HepG2 (cell line): ENCODE data around the gene NLRP6. TPM values are rescaled to one million over a fixed set of nuclear protein-coding genes. Genes with fewer than 3 reads are reported as not detected.
A peak's percentile ranks its signal among the peaks of the same experiment; 100 is the strongest.

Source experiments
- ATAC-seq: fragments of 200-7000 bp; cut with Tn5 transposase; 3 replicates; pipeline ENCODE4 v1.9.1; 2020; ENCODE audit warnings: mild to moderate bottlenecking, moderate library complexity
- BruUV-seq: library from RNA; stranded (reverse); fragments of 400-500 nt; replicated peaks from 2 replicates; lab custom pipeline; 2021; lab: Mats Ljungman, UMichigan
- CTCF ChIA-PET: fragments of 300-600 bp; formaldehyde crosslinking; extraction: SDS; loops from one replicate; lab custom pipeline; 2021; ENCODE audit warnings: low total read pairs, inconsistent platforms, low intra/inter-chr PET ratio; lab: Yijun Ruan, JAX
- POLR2A ChIA-PET: fragments of 350-600 bp; sonication (Branson Sonifier 250); formaldehyde crosslinking; loops from one replicate; lab custom pipeline; 2020; ENCODE audit warnings: antibody characterized with exemption, inconsistent platforms; lab: Yijun Ruan, JAX
- DNase-seq: peaks from one replicate; pipeline ENCODE4 v3.0.0-alpha.2; 2015; ENCODE audit warnings: low spot score
- FAIRE-seq: peaks from 3 replicates; lab custom pipeline; 2011; peaks lifted over from hg19 to GRCh38; lab: Jason Lieb, UNC
- H2AFZ ChIP-seq: one replicate; pipeline ENCODE4 v1.6.1; 2011; ENCODE audit warnings: low read length, inconsistent platforms
- H3K27ac ChIP-seq: fragments of 300-600 bp; 3 replicates; pipeline ENCODE4 v1.8.0; 2011; ENCODE audit warnings: mixed run types, mild to moderate bottlenecking, mixed read lengths, low read length, inconsistent platforms; ENCODE audit not compliant: insufficient read depth; ENCODE audit errors: extremely low read length
- H3K27me3 ChIP-seq, 2 experiments: fragments of 200-600 bp in 1 of 2; 2 replicates in 1 of 2; 3 replicates in 1 of 2; pipeline versions ENCODE4 v1.6.0 to v1.8.0; 2011; ENCODE audit warnings: low read length in 2 of 2, mild to moderate bottlenecking in 2 of 2, moderate library complexity in 2 of 2, inconsistent platforms in 1 of 2; ENCODE audit not compliant: insufficient read depth in 2 of 2, control insufficient read depth in 1 of 2
- H3K36me3 ChIP-seq, 2 experiments: fragments of 200-600 bp in 1 of 2; replicated peaks in 1 of 2; 2 replicates in 1 of 2; 3 replicates in 1 of 2; pipeline versions ENCODE4 v1.5.1 to v1.8.0; 2011; ENCODE audit warnings: low read length in 2 of 2, inconsistent platforms in 1 of 2; ENCODE audit not compliant: insufficient read depth in 2 of 2, control insufficient read depth in 1 of 2
- H3K4me1 ChIP-seq: 2 replicates; pipeline ENCODE4 v1.5.1; 2012; ENCODE audit warnings: low read length, inconsistent platforms; ENCODE audit not compliant: insufficient read depth
- H3K4me2 ChIP-seq: 2 replicates; pipeline ENCODE4 v1.6.0; 2011; ENCODE audit warnings: low read depth, low read length, inconsistent platforms
- H3K4me3 ChIP-seq, 3 experiments: fragments of 200-600 bp in 1 of 3; sonication (generic), shearing (Covaris generic) in 1 of 3; replicated peaks in 1 of 3; 2 replicates each; pipeline ENCODE4 v1.5.1; 2011 to 2016; ENCODE audit warnings: low read length in 3 of 3, inconsistent platforms in 2 of 3, low read depth in 2 of 3, mild to moderate bottlenecking in 2 of 3, control low read depth in 1 of 3, mixed read lengths in 1 of 3; ENCODE audit not compliant: insufficient read depth in 1 of 3
- H3K79me2 ChIP-seq: one replicate; pipeline ENCODE4 v1.6.1; 2011; ENCODE audit warnings: low read length, inconsistent platforms; ENCODE audit not compliant: insufficient read depth
- H3K9ac ChIP-seq: 2 replicates; pipeline ENCODE4 v1.6.0; 2011; ENCODE audit warnings: mild to moderate bottlenecking, low read depth, low read length, inconsistent platforms; ENCODE audit not compliant: insufficient read depth
- H3K9me3 ChIP-seq: 2 replicates; pipeline ENCODE4 v1.5.1; 2012; ENCODE audit warnings: mild to moderate bottlenecking, low read length
- H4K20me1 ChIP-seq: 2 replicates; pipeline ENCODE4 v1.6.0; 2011; ENCODE audit warnings: inconsistent platforms, mild to moderate bottlenecking, low read length, moderate library complexity; ENCODE audit not compliant: insufficient read depth
- AKAP8 ChIP-seq: sonication (generic); formaldehyde crosslinking; IDR thresholded peaks from 2 replicates; pipeline ENCODE4 v1.5.1; 2020; ENCODE audit warnings: mild to moderate bottlenecking, missing genetic modification reagents
- ATF7 ChIP-seq, 2 experiments: fragments of 450-650 bp in 1 of 2; sonication (generic) in 1 of 2; formaldehyde crosslinking in 1 of 2; IDR thresholded peaks; 2 replicates each; pipeline versions ENCODE4 v1.4.0 to v1.6.1; 2016 to 2020; ENCODE audit warnings: antibody characterized with exemption in 1 of 2, mild to moderate bottlenecking in 1 of 2, missing genetic modification reagents in 1 of 2
- GFI1 ChIP-seq: sonication (generic); formaldehyde crosslinking; IDR thresholded peaks from 2 replicates; pipeline ENCODE4 v1.5.0; 2020; ENCODE audit warnings: missing genetic modification reagents, mild to moderate bottlenecking, borderline replicate concordance
- MAFF ChIP-seq: IDR thresholded peaks from 2 replicates; pipeline ENCODE4 v1.6.1; 2011; ENCODE audit warnings: low read depth, low read length, improper control_type of control experiment
- NCOR1 ChIP-seq: fragments of 200-600 bp; sonication (generic); IDR thresholded peaks from 2 replicates; pipeline ENCODE4 v1.7.0; 2017; ENCODE audit warnings: antibody characterized with exemption, low read length, borderline replicate concordance
- NR2C2 ChIP-seq: sonication (generic); formaldehyde crosslinking; IDR thresholded peaks from 2 replicates; pipeline ENCODE4 v1.4.0; 2020; ENCODE audit warnings: missing genetic modification reagents, mild to moderate bottlenecking, moderate library complexity, borderline replicate concordance
- NR2F6 ChIP-seq, 2 experiments: IDR thresholded peaks; 2 replicates each; pipeline ENCODE4 v1.6.1; 2016; ENCODE audit warnings: antibody characterized with exemption in 1 of 2, mild to moderate bottlenecking in 1 of 2
- SIX4 ChIP-seq: sonication (generic); formaldehyde crosslinking; IDR thresholded peaks from 2 replicates; pipeline ENCODE4 v1.4.0; 2020; ENCODE audit warnings: missing genetic modification reagents
- ZNF660 ChIP-seq: sonication (generic); formaldehyde crosslinking; IDR thresholded peaks from 2 replicates; pipeline ENCODE4 v1.5.1; 2020; ENCODE audit warnings: mild to moderate bottlenecking, low read depth, missing genetic modification reagents, borderline replicate concordance
- WGBS: methylation state at CpG from one replicate; pipeline ENCODE4 v1.1.6; 2017; ENCODE audit warnings: low lambda C conversion rate; 5-methylcytosine and 5-hydroxymethylcytosine counted together
- in situ Hi-C: cut with HindIII; loops from 2 replicates; pipeline ENCODE4 v1.10.0; 2017; ENCODE audit warnings: low pct_unique_long_range_greater_than_20kb; ENCODE audit not compliant: extremely low pct_ligation_motif_present
- intact Hi-C: fragments of 100-400 bp; cut with micrococcal nuclease; formaldehyde crosslinking; loops from one replicate; pipeline ENCODE4 v1.10.0; 2022; ENCODE audit not compliant: unreplicated experiment
- polyA plus RNA-seq, 8 experiments: library from polyadenylated mRNA; depleted of rRNA in 3 of 8; stranded (reverse) in 7 of 8; unstranded in 1 of 8; fragments of >200 nt; fragmentation: Illumina TruSeq in 4 of 8; extraction: Trizol in 4 of 8; gene quantifications; 2 replicates each; pipeline versions ENCODE4 v1.2.1 to v1.2.3, GENCODE V29; 2011 to 2016; ENCODE audit warnings: low read depth in 4 of 8, missing spikeins in 1 of 8, mixed read lengths in 1 of 8; ENCODE audit not compliant: insufficient read depth in 1 of 8
- total RNA-seq, 5 experiments: library from RNA; depleted of rRNA; stranded (reverse); fragments of >200 nt; fragmentation: Illumina TruSeq; extraction: Trizol; gene quantifications; 2 replicates each; pipeline ENCODE4 v1.2.3, GENCODE V29; 2016; ENCODE audit warnings: low read depth in 1 of 5
- TF ChIP-seq, protein P1 (sequence below): sonication (generic); formaldehyde crosslinking; IDR thresholded peaks from 2 replicates; pipeline ENCODE4 v1.8.1; 2023; ENCODE audit warnings: mild to moderate bottlenecking, inconsistent platforms, moderate library complexity, missing genetic modification reagents, borderline replicate concordance

NLRP6 gene
- total and polyA plus RNA-seq, 2 of the 13 experiments (the other 11 are each of a cell fraction or from before 2014, with no cell fraction given) = not detected

DNA sequence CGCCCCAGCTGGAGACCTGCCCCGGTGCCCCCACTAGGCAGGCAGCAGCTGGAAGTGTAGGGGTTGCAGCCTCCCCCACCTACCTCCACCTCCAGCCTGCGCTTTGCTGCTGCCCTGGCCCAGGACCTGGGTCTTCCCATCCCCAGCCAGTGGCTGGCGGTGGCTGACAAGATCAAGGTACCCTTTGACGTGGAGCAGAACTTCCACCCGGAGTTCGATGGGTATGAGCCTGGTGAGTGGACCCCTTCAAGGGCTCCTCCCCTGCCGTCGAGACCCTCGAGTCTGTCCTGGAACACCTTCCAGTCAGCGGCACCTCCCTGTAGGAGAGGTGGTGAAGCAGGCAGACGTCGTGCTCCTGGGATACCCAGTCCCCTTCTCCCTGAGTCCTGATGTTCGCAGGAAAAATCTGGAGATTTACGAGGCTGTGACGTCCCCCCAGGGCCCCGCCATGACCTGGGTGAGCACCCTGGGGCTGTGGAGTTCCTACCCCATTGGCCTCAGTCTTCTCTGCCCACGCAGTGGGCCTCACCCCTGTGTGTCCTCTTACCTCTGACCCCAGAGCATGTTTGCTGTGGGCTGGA lies 15.2 kb downstream of the NLRP6 start (continued):
- no peak for TF ChIP-seq GFI1 (CRISPR knock-in tag)
- no peak for TF ChIP-seq NR2F6 (IDR thresholded peaks at IDR 0.05)
- no peak for TF ChIP-seq NR2F6 (CRISPR knock-in tag; IDR thresholded peaks at IDR 0.05)
- no peak for TF ChIP-seq NCOR1
- TF ChIP-seq ATF7 (IDR thresholded peaks at IDR 0.05) = no peak
- no peak for TF ChIP-seq ATF7 (CRISPR knock-in tag; IDR thresholded peaks at IDR 0.05)
- TF ChIP-seq SIX4 (CRISPR knock-in tag) = no peak
- TF ChIP-seq, protein P1, sequence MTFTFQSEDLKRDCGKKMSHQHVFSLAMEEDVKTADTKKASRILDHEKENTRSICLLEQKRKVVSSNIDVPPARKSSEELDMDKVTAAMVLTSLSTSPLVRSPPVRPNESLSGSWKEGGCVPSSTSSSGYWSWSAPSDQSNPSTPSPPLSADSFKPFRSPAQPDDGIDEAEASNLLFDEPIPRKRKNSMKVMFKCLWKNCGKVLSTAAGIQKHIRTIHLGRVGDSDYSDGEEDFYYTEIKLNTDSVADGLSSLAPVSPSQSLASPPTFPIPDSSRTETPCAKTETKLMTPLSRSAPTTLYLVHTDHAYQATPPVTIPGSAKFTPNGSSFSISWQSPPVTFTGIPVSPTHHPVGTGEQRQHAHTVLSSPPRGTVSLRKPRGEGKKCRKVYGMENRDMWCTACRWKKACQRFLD (CRISPR knock-in tag) = no peak
- TF ChIP-seq, all 625 proteins: peak for 0

DNA sequence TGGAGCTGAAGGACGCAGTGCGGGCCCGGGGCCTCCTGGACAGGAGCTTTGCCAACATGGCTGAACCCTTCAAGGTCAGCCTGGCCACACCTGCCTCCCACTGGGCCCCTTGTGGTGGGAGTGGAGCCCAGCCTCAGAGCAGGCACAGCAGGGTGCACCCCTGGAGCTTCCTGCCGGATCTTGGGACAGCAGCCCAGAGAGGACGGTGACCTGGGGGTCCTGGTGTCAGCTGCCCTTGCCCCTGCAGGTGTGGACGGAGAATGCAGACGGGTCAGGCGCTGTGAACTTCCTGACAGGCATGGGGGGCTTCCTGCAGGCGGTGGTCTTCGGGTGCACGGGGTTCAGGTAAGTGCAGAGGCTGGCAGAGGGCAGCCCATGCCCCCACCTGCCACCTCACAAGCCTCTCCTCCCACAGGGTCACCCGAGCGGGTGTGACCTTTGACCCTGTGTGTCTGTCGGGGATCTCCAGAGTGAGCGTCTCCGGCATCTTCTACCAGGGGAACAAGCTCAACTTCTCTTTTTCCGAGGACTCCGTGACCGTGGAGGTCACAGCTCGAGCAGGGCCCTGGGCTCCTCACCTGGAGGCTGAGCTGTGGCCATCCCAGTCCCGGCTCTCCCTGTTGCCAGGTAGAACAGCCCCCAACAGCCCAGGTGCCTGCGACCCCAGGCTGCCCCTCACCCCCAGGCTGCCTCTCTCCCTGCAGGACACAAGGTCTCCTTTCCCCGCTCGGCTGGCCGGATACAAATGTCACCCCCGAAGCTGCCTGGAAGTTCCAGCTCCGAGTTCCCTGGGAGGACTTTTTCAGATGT lies 15.8 kb downstream of the NLRP6 start:
- ATAC-seq (no peak), FAIRE-seq (no peak)
- no peak overlapping the region for H3K9ac ChIP-seq
- peaks cover 9 to 12% of the 10 kb centered on the region in 2 experiments for H3K27me3 ChIP-seq
- H3K36me3 ChIP-seq = 0 out of 5 replicates have a peak, but pooled peaks cover 0 to 2% of the 10 kb centered on the region in 2 experiments
- H3K4me1 ChIP-seq = peaks cover 29% of the 10 kb centered on the region
- in situ Hi-C loops = no loop called here
- no peak for TF ChIP-seq ZNF660
- TF ChIP-seq AKAP8 (CRISPR knock-in tag) = no peak
- no peak for TF ChIP-seq MAFF
- TF ChIP-seq NR2C2 (CRISPR knock-in tag) = 0 out of 2 replicates have a peak, but pooled peaks have one; percentile 18
- TF ChIP-seq, all 625 proteins: peak for 1
- 97% methylated on average over 12 of the region's 27 CpGs for WGBS
- H3K9me3 ChIP-seq = no peaks in the 10 kb centered on the region
- DNase-seq = no peak
- intact Hi-C loops = no loop called here
- H2AFZ ChIP-seq = no peak overlapping the region
- no peak overlapping the region for H3K4me3 ChIP-seq
- H3K27ac ChIP-seq = no peak overlapping the region
- ChIA-PET POLR2A (no interaction called here), CTCF (no interaction called here)
- no peaks in the 10 kb centered on the region for H4K20me1 ChIP-seq
- no peaks in the 10 kb centered on the region for H3K79me2 ChIP-seq
- BruUV-seq = no TSS peak
- H3K4me2 ChIP-seq = no peak overlapping the region
